Muscle of leg (tissue), 11 donors: ENCODE measurements around the gene EFCAB6. TPM values are rescaled to one million over a fixed set of nuclear protein-coding genes. Genes with fewer than 3 reads are reported as not detected.

Source experiments
- DNase-seq: peaks from one replicate; pipeline ENCODE4 v3.0.0; 2013
- H3K27ac ChIP-seq: one replicate; pipeline ENCODE4 v1.5.1; 2013; ENCODE audit warnings: mild to moderate bottlenecking, low read length, control low read depth
- H3K27me3 ChIP-seq: one replicate; pipeline ENCODE4 v1.6.1; 2013; ENCODE audit warnings: low read length; ENCODE audit not compliant: control insufficient read depth, insufficient read depth
- H3K36me3 ChIP-seq: one replicate; pipeline ENCODE4 v1.6.1; 2013; ENCODE audit warnings: low read length; ENCODE audit not compliant: control insufficient read depth, insufficient read depth
- H3K4me1 ChIP-seq: one replicate; pipeline ENCODE4 v1.6.1; 2013; ENCODE audit warnings: low read length; ENCODE audit not compliant: control insufficient read depth, insufficient read depth
- H3K4me3 ChIP-seq: one replicate; pipeline ENCODE4 v1.5.1; 2013; ENCODE audit warnings: low read length, control low read depth
- H3K9me3 ChIP-seq: replicated peaks from 2 replicates; pipeline ENCODE4 v1.6.1; 2013; ENCODE audit warnings: low read depth, low read length; ENCODE audit not compliant: control insufficient read depth
- WGBS: methylation state at CpG from one replicate; pipeline ENCODE4 v1.1.5; 2013; ENCODE audit warnings: missing lambda C conversion rate; ENCODE audit not compliant: insufficient coverage; 5-methylcytosine and 5-hydroxymethylcytosine counted together
- polyA plus RNA-seq, 8 donors: library from polyadenylated mRNA; unstranded; fragments of 120-200 nt; gene quantifications; one replicate each; pipeline versions ENCODE4 v1.2.1 to v1.2.3, GENCODE V29; 2013; ENCODE audit warnings: inconsistent platforms in 1 of 8, low replicate concordance in 1 of 8; ENCODE audit not compliant: insufficient read length in 8 of 8, insufficient read depth in 1 of 8
- total RNA-seq: library from RNA; stranded (reverse); fragments of 120-200 nt; gene quantifications from one replicate; pipeline ENCODE4 v1.2.4, GENCODE V29; 2013

EFCAB6 gene
- total and polyA plus RNA-seq, 9 donors = 0.63 to 1.6 (median 1.1) TPM

- 97% methylated on average over 2 of the region's 2 CpGs for WGBS
Observed at GRCh38 chr22:43509337-43509736, 302.8 kb downstream of the EFCAB6 start.

GRCh38 chr22:43508489-43508888 lies 303.6 kb downstream of the EFCAB6 start:
- DNase-seq = no peak
- no peaks in the 10 kb centered on the region for H3K27me3 ChIP-seq
- H3K36me3 ChIP-seq = no peaks in the 10 kb centered on the region
- H3K9me3 ChIP-seq = no peaks in the 10 kb centered on the region
- H3K4me3 ChIP-seq = no peak overlapping the region
- no peak overlapping the region for H3K27ac ChIP-seq
- no peaks in the 10 kb centered on the region for H3K4me1 ChIP-seq

More at GRCh38 chr22:43509337-43509736, 302.8 kb downstream of the EFCAB6 start:
- Histone ChIP-seq H3K27me3 (no peaks in the 10 kb centered on the region), H3K4me3 (no peak overlapping the region), H3K27ac (no peak overlapping the region), H3K4me1 (no peaks in the 10 kb centered on the region), H3K9me3 (no peaks in the 10 kb centered on the region), H3K36me3 (no peaks in the 10 kb centered on the region)
- no peak for DNase-seq

DNA sequence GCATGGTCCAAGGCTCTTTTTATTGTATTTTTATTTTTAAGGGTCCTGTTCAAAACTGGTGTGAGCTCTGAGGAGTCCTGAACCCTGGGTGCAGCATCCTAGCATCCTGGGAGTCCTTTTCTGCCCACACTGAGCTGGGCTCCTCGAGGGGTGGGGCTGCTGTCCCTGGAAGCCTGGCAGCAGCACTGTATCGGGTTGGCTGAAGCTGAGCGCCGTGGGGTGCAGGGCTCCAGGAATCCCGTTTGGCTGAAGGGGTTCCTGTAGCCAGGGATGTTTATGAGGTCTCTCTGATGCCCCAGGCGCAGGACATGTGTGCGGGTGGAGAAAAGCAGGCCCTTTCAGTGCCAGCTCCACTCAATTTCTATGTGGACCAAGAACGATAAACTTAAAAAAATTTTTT lies 304.9 kb downstream of the EFCAB6 start:
- WGBS = 54% methylated on average over 4 of the region's 8 CpGs
- Histone ChIP-seq H3K9me3 (no peaks in the 10 kb centered on the region), H3K36me3 (no peaks in the 10 kb centered on the region)

GRCh38 chr22:43506487-43506886 lies 305.6 kb downstream of the EFCAB6 start:
- Histone ChIP-seq H3K4me3 (no peak overlapping the region), H3K27me3 (no peaks in the 10 kb centered on the region), H3K36me3 (no peaks in the 10 kb centered on the region), H3K27ac (no peak overlapping the region), H3K4me1 (no peaks in the 10 kb centered on the region), H3K9me3 (no peaks in the 10 kb centered on the region)
- 70% methylated on average over 9 of the region's 12 CpGs for WGBS
- no peak for DNase-seq

More for the DNA sequence above, 304.9 kb downstream of the EFCAB6 start:
- no peak overlapping the region for H3K4me3 ChIP-seq
- DNase-seq = no peak
- no peaks in the 10 kb centered on the region for H3K4me1 ChIP-seq
- H3K27ac ChIP-seq = no peak overlapping the region
- no peaks in the 10 kb centered on the region for H3K27me3 ChIP-seq

DNA sequence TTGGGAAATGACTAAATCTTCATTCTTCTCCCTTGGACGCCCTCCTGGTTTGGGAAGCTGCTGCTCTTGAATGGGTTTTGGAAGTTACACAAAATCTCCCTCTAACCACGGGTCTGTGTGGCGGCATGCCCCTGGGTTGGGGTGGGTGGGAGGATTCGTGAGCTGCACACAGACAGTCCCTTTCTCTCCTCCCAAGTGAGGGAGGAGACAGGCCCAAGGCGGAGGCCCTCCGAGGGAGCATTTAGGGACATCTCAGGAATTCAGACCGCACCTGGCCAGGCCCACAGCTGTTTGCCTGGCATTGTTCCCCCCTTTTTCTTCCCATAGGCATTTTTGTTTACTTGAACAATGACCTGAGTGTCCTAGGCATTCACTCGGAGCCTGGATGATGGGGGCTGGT lies 306.2 kb downstream of the EFCAB6 start:
- H3K27me3 ChIP-seq = no peaks in the 10 kb centered on the region
- no peaks in the 10 kb centered on the region for H3K36me3 ChIP-seq
- H3K4me1 ChIP-seq = no peaks in the 10 kb centered on the region
- no peak overlapping the region for H3K4me3 ChIP-seq
- no peak overlapping the region for H3K27ac ChIP-seq
- H3K9me3 ChIP-seq = no peaks in the 10 kb centered on the region
- WGBS = 53% methylated on average over 2 of the region's 8 CpGs
- DNase-seq = no peak

DNA sequence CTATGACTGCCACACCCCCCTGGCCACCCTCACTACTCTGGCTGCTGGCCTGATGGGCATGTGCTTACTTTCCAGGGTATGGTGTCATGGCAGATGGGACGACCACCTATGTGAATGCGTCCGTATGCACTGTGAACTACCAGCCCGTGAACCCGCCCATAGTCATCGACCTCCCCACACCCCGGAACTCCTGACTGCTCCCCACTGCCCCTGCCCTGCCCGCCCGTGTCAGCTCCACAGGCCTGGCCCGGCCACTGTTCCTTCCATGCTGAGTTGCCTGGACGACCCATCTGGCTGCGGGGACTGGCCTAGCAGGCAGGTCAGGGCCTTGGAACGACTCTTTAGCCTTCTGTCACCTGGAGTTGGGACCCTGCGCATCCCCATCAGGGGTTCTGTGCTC lies 306.7 kb downstream of the EFCAB6 start:
- 92% methylated on average over 14 of the region's 14 CpGs for WGBS
- Histone ChIP-seq H3K4me1 (no peaks in the 10 kb centered on the region), H3K27ac (no peak overlapping the region), H3K9me3 (no peaks in the 10 kb centered on the region), H3K36me3 (no peaks in the 10 kb centered on the region), H3K4me3 (no peak overlapping the region), H3K27me3 (no peaks in the 10 kb centered on the region)
- DNase-seq = no peak

GRCh38 chr22:43504666-43505261 lies 307.3 kb downstream of the EFCAB6 start:
- H3K9me3 ChIP-seq = no peaks in the 10 kb centered on the region
- no peaks in the 10 kb centered on the region for H3K27me3 ChIP-seq
- WGBS = 96% methylated on average over 6 of the region's 7 CpGs
- DNase-seq = no peak
- H3K27ac ChIP-seq = no peak overlapping the region
- H3K4me3 ChIP-seq = no peak overlapping the region
- H3K4me1 ChIP-seq = no peaks in the 10 kb centered on the region
- H3K36me3 ChIP-seq = no peaks in the 10 kb centered on the region

DNA sequence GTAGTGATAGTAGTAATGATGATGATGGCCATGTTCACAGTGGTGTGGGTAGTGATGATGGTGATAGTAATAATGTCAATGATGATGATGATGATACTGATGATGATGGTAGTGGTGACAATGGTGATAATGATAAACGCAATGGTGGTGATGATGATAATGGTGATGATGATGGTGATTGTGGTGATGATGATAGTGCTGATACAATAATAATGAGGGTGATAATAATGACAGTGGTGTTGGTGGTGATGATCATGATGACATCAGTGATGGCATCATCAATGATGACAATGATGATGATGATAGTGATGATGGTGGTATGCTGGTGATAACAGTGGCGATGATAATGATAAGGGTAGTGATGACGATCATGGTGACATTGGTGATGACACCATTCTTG lies 308.0 kb downstream of the EFCAB6 start:
- WGBS = 98% methylated on average over 3 of the region's 3 CpGs
- Histone ChIP-seq H3K9me3 (no peaks in the 10 kb centered on the region), H3K36me3 (no peaks in the 10 kb centered on the region), H3K27me3 (no peaks in the 10 kb centered on the region), H3K4me3 (no peak overlapping the region), H3K4me1 (no peaks in the 10 kb centered on the region), H3K27ac (no peak overlapping the region)
- DNase-seq = no peak

- Histone ChIP-seq H3K27ac (no peak overlapping the region), H3K27me3 (no peaks in the 10 kb centered on the region), H3K36me3 (no peaks in the 10 kb centered on the region), H3K4me3 (no peak overlapping the region), H3K9me3 (no peaks in the 10 kb centered on the region), H3K4me1 (no peaks in the 10 kb centered on the region)
- DNase-seq = no peak
- WGBS = 88% methylated on average over 16 of the region's 20 CpGs
Observed at GRCh38 chr22:43502306-43502874, 309.7 kb downstream of the EFCAB6 start.

GRCh38 chr22:43501878-43502277 lies 310.2 kb downstream of the EFCAB6 start:
- no peak overlapping the region for H3K27ac ChIP-seq
- no peak overlapping the region for H3K4me3 ChIP-seq
- no peak for DNase-seq
- no peaks in the 10 kb centered on the region for H3K36me3 ChIP-seq
- 74% methylated on average over 11 of the region's 11 CpGs for WGBS
- no peaks in the 10 kb centered on the region for H3K27me3 ChIP-seq
- no peaks in the 10 kb centered on the region for H3K4me1 ChIP-seq
- H3K9me3 ChIP-seq = no peaks in the 10 kb centered on the region
